Esophagus squamous epithelium (tissue), 4 donors: ENCODE data around the gene SARS2.

Experiments used
- POLR2A ChIP-seq, 4 donors: fragments of 450-650 bp; IDR thresholded peaks; one replicate each; pipeline ENCODE4 v1.6.1; 2017; ENCODE audit warnings: antibody characterized with exemption in 4 of 4, mild to moderate bottlenecking in 4 of 4, moderate library complexity in 3 of 4
- TF ChIP-seq, protein P1 (sequence below), 6 experiments: fragments of 450-650 bp in 4 of 6; fragments of 200-600 bp in 2 of 6; sonication (generic) in 2 of 6; IDR thresholded peaks; one replicate each; pipeline ENCODE4 v1.5.1; 2016 to 2019; ENCODE audit warnings: antibody characterized with exemption in 6 of 6, mild to moderate bottlenecking in 4 of 6, moderate library complexity in 4 of 6

DNA sequence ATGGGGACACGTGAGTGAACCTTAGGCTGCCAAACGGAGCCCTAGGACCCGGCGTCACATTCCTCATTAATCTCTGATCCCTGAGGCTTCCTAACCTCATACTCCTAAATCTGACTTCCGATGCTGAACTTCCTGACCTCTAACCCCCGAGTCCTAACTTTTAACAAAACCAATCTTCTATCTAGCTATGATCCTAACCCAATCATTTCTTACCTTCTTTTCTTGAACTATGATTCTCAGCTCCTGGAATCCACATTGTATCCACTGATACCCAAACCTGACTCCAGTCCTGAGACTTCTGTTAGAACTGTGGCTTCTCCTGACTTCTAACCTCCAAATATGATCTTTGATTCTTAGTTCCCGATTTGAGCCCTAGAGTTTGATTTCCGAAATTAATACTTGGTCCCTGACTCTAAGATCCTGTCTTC lies 30.3 kb downstream of the SARS2 start:
- TF ChIP-seq, protein P1, sequence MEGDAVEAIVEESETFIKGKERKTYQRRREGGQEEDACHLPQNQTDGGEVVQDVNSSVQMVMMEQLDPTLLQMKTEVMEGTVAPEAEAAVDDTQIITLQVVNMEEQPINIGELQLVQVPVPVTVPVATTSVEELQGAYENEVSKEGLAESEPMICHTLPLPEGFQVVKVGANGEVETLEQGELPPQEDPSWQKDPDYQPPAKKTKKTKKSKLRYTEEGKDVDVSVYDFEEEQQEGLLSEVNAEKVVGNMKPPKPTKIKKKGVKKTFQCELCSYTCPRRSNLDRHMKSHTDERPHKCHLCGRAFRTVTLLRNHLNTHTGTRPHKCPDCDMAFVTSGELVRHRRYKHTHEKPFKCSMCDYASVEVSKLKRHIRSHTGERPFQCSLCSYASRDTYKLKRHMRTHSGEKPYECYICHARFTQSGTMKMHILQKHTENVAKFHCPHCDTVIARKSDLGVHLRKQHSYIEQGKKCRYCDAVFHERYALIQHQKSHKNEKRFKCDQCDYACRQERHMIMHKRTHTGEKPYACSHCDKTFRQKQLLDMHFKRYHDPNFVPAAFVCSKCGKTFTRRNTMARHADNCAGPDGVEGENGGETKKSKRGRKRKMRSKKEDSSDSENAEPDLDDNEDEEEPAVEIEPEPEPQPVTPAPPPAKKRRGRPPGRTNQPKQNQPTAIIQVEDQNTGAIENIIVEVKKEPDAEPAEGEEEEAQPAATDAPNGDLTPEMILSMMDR (IDR thresholded peaks at IDR 0.05) = no peak
- TF ChIP-seq POLR2A (IDR thresholded peaks at IDR 0.05) = no peak
